ENCODE measurements around the gene ATXN7L2.

ATXN7L2 gene

GRCh38 chr1:109466125-109466451 lies 17.6 kb upstream of the ATXN7L2 start:
- peak overlapping the region in 1 of 2 experiments; percentile 38 for H3K4me3 ChIP-seq (ENCODE audit: low read depth in 1 of 2, low read length in 1 of 2)
- TF ChIP-seq CTCF (IDR thresholded peaks at IDR 0.05): no peak
- H3K36me3 ChIP-seq: no peaks in the 10 kb centered on the region
- H3K4me1 ChIP-seq (ENCODE audit: control insufficient read depth in 1 of 2, insufficient read depth in 1 of 2, low read depth in 1 of 2, low read length in 1 of 2): peaks cover 5 to 11% of the 10 kb centered on the region in 2 experiments
- no peaks in the 10 kb centered on the region for H3K9me3 ChIP-seq
- no peak overlapping the region for H3K27ac ChIP-seq
- peaks cover 100% of the 10 kb centered on the region for H3K27me3 ChIP-seq

GRCh38 chr1:109466452-109467300 lies 17.0 kb upstream of the ATXN7L2 start, which contains the start of gene SYPL2:
SYPL2 (plus strand) TSS chr1:109466546; CDS start chr1:109466844, 298 bp downstream.
- TF ChIP-seq CTCF (IDR thresholded peaks at IDR 0.05): no peak
- Histone ChIP-seq H3K27ac (no peak within 1 kb of the TSS), H3K4me1 (ENCODE audit: control insufficient read depth in 1 of 2, insufficient read depth in 1 of 2, low read depth in 1 of 2, low read length in 1 of 2) (peaks cover 5 to 11% of the 10 kb centered on the region in 2 experiments), H3K27me3 (peaks cover 100% of the 10 kb centered on the region), H3K9me3 (no peaks in the 10 kb centered on the region), H3K4me3 (ENCODE audit: low read depth in 1 of 2, low read length in 1 of 2) (peak within 1 kb of the TSS in 1 of 2 experiments; percentile 38), H3K36me3 (no peaks in the 10 kb centered on the region)

DNA sequence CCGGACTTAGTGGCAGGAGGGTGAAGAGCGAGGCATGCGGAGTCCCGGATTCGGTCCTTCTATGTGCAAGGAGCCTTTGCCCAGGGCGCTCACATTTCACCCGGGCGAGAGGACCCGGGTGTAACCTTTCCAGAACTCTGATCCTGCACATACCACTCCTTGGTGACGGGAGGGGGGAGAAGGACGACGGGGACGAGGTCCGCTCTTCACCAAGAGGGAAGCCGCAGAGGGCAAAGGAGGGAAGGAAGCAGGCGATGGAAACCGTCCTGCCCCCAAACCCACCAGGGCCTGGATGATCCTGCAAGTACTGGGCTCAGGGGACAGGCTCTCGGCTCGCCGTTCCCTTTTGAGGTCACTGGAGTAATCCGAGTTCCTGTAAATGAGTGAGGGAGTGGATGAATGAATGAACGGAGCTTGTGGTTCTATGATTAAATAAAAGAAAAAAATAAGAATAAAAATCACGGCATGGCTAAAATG lies 16.4 kb upstream of the ATXN7L2 start:
- Histone ChIP-seq H3K27ac (no peak overlapping the region), H3K4me3 (ENCODE audit: low read depth in 1 of 2, low read length in 1 of 2) (no peak overlapping the region), H3K9me3 (no peaks in the 10 kb centered on the region), H3K4me1 (ENCODE audit: control insufficient read depth in 1 of 2, insufficient read depth in 1 of 2, low read depth in 1 of 2, low read length in 1 of 2) (peaks cover 5 to 11% of the 10 kb centered on the region in 2 experiments), H3K27me3 (peaks cover 100% of the 10 kb centered on the region), H3K36me3 (no peaks in the 10 kb centered on the region)
- no peak for TF ChIP-seq CTCF (IDR thresholded peaks at IDR 0.05)

- Histone ChIP-seq H3K9me3 (no peaks in the 10 kb centered on the region), H3K27ac (no peak overlapping the region), H3K27me3 (peaks cover 100% of the 10 kb centered on the region), H3K4me1 (ENCODE audit: control insufficient read depth in 1 of 2, insufficient read depth in 1 of 2, low read depth in 1 of 2, low read length in 1 of 2) (peaks cover 5 to 11% of the 10 kb centered on the region in 2 experiments), H3K36me3 (no peaks in the 10 kb centered on the region), H3K4me3 (ENCODE audit: low read depth in 1 of 2, low read length in 1 of 2) (no peak overlapping the region)
- TF ChIP-seq CTCF (IDR thresholded peaks at IDR 0.05): no peak
Observed at GRCh38 chr1:109468061-109468460, 15.6 kb upstream of the ATXN7L2 start.

GRCh38 chr1:109468903-109469302 lies 14.8 kb upstream of the ATXN7L2 start:
- no peak overlapping the region for H3K4me3 ChIP-seq (ENCODE audit: low read depth in 1 of 2, low read length in 1 of 2)
- H3K27ac ChIP-seq: no peak overlapping the region
- H3K27me3 ChIP-seq: peaks cover 100% of the 10 kb centered on the region
- peaks cover 5 to 11% of the 10 kb centered on the region in 2 experiments for H3K4me1 ChIP-seq (ENCODE audit: control insufficient read depth in 1 of 2, insufficient read depth in 1 of 2, low read depth in 1 of 2, low read length in 1 of 2)
- no peaks in the 10 kb centered on the region for H3K9me3 ChIP-seq
- H3K36me3 ChIP-seq: no peaks in the 10 kb centered on the region
- no peak for TF ChIP-seq CTCF (IDR thresholded peaks at IDR 0.05)
